ENCODE data around the gene VAV3. TPM values are rescaled to one million over a fixed set of nuclear protein-coding genes. Genes with fewer than 3 reads are reported as not detected.
"Not testable (repeated sequence)": the region's sequence is repeated elsewhere in the genome, so short reads cannot be mapped to it uniquely, and the experiment has no call there.

The VAV3 gene
- 41.1 TPM for total RNA-seq

DNA sequence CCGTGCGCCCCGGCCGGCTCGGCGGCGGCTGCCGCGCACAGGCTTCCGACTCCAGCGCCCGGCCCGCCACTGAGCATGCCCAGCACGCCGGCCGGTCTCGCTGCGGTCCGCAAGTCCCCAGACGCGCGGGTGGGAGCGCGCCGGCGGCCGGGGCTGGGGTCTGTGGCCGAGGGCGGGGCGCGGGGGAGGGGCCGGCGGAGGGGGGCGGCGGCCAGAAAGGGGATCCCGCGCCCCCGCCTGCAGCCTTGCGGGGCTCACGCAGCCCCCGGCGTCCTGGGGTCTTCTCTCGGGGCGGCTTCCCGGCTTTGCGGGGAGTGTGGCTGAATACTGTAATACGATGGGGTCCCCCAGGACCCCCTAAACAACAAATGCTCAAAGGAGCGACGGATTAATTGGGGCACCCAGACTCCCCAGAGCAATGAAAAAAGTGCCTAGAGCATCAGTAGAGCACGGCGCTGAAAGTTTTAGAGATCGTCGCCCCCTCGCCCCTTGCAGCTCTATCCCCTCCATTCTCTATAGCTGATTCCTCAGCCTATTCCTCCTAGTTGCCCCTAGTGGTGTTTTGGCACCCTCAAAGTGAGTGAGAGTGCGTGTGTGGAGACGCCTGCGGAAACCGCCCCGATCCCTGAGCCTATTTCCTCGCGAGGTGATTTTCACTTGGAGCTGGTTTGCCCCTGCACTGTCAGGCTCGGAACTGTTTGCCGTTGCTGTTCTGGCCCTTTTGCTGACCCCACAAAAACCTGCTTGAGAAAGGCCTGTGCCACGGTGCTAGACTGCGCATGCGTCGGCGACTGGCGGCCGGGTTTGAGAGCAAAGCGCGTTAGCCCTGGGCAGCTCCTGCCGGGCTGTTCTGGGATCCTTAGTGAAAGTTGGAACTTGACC, at the start of gene VAV3:
TSS of gene VAV3 (minus strand) at position 71 of the 882 bp plus-strand sequence. CDS start 311 bp downstream, outside the sequence.
- no peaks in the 10 kb centered on the region for H3K27me3 ChIP-seq (ENCODE audit: insufficient read depth, low read length)
- peak within 1 kb of the TSS; percentile 84 for H3K4me3 ChIP-seq (ENCODE audit: low read length)
- peaks cover 24% of the 10 kb centered on the region for H3K4me1 ChIP-seq (ENCODE audit: insufficient read depth, low read length)
- no peaks in the 10 kb centered on the region for H3K9me3 ChIP-seq (ENCODE audit: low read depth, low read length)

DNA sequence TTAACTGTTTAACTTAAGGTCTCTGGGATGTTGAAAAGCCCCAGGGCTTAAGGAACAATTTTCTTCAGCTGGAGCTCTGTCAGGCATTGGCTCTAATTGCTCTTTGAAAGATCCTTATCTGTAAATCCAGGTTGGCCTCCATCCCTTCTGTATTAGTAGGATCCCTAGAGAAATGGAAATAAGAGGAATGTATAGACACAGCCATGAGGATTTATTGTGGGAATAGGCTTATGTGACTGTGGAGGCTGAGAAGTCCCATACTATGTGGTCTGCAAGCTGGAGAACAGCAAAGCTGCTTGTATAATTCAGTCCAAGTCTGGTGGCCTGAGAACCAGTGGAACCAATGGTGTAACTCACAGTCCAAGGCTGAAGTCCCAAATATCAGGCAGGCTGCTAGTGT, 47.6 kb upstream of the VAV3 start:
- Histone ChIP-seq H3K4me1 (ENCODE audit: insufficient read depth, low read length) (peaks cover 4% of the 10 kb centered on the region), H3K27me3 (ENCODE audit: insufficient read depth, low read length) (no peaks in the 10 kb centered on the region), H3K9me3 (ENCODE audit: low read depth, low read length) (no peaks in the 10 kb centered on the region), H3K4me3 (ENCODE audit: low read length) (no peak overlapping the region)

DNA sequence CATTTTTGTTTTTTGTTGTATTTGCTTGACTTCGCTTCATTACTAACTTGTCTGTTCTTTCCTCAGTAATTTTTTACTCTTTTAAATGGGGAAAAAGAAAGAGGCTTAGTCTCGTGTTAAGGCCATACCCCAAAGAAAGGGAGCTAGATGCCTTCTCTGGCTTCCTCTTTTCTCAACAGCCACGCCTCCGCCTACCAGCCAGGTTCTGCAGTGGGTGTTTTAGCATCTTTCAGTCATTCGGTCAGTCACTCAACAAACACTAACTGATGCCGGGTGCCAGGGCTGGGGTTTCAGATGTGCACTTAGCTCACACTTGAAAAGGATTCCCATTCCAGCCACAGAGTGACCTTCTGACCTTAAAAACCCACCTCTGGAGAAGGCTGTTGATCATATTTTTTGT, 46.3 kb upstream of the VAV3 start:
- no peak overlapping the region for H3K4me3 ChIP-seq (ENCODE audit: low read length)
- H3K9me3 ChIP-seq (ENCODE audit: low read depth, low read length) = no peaks in the 10 kb centered on the region

DNA sequence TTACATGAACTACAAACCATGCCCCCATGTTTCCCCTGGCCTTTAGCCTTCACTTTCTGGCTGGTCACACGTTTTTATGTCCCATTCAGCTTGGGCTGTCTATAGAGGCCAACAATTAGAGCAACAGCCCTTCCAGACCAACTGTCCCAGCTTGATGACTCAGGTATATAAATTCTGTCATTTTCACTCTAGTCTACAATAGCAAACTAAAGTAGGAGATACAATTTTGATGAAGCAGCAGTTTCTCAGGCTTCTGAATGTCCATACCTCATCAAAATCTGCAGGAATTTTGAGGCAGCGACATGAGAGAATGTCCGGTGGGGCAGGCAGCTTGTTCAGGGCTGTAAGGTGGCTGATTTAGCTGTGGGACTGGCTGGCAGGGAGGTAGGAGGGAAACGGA, 45.6 kb upstream of the VAV3 start:
- Histone ChIP-seq H3K9me3 (ENCODE audit: low read depth, low read length) (no peaks in the 10 kb centered on the region), H3K4me1 (ENCODE audit: insufficient read depth, low read length) (peaks cover 4% of the 10 kb centered on the region), H3K27me3 (ENCODE audit: insufficient read depth, low read length) (no peaks in the 10 kb centered on the region), H3K4me3 (ENCODE audit: low read length) (no peak overlapping the region)

More for the DNA sequence above, 46.3 kb upstream of the VAV3 start:
- no peaks in the 10 kb centered on the region for H3K27me3 ChIP-seq (ENCODE audit: insufficient read depth, low read length)
- H3K4me1 ChIP-seq (ENCODE audit: insufficient read depth, low read length) = peaks cover 4% of the 10 kb centered on the region

GRCh38 chr1:108009603-108010195, 44.7 kb upstream of the VAV3 start:
- Histone ChIP-seq H3K4me1 (ENCODE audit: insufficient read depth, low read length) (peaks cover 4% of the 10 kb centered on the region), H3K9me3 (ENCODE audit: low read depth, low read length) (no peaks in the 10 kb centered on the region), H3K27me3 (ENCODE audit: insufficient read depth, low read length) (no peaks in the 10 kb centered on the region), H3K4me3 (ENCODE audit: low read length) (no peak overlapping the region)

DNA sequence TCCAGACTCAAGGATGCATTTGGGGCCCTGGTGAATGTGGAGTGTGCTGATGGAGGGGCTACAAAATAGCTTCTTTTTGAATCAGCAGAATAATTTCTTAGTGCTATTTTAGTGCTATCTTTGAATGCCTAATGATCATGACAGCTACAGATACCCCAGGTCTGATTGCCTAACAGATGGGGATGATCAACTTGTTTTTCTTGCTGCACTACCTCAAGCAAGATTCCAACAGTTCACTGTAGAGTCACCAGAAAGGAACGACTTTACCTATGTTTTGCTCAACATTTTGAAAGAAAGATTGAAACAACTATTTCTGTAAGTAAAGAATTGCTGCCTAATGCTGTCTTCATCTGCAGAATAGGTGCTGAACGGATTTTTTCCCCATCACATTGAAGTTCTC, 42.6 kb upstream of the VAV3 start:
- no peaks in the 10 kb centered on the region for H3K27me3 ChIP-seq (ENCODE audit: insufficient read depth, low read length)
- no peaks in the 10 kb centered on the region for H3K9me3 ChIP-seq (ENCODE audit: low read depth, low read length)
- no peak overlapping the region for H3K4me3 ChIP-seq (ENCODE audit: low read length)
- peaks cover 4% of the 10 kb centered on the region for H3K4me1 ChIP-seq (ENCODE audit: insufficient read depth, low read length)

- H3K9me3 ChIP-seq (ENCODE audit: low read depth, low read length) = no peaks in the 10 kb centered on the region
- H3K27me3 ChIP-seq (ENCODE audit: insufficient read depth, low read length) = no peaks in the 10 kb centered on the region
- H3K4me3 ChIP-seq (ENCODE audit: low read length) = no peak overlapping the region
- peaks cover 4% of the 10 kb centered on the region for H3K4me1 ChIP-seq (ENCODE audit: insufficient read depth, low read length)
Observed at GRCh38 chr1:108007070-108007469, 42.1 kb upstream of the VAV3 start.

GRCh38 chr1:108004919-108005318, 39.9 kb upstream of the VAV3 start:
- H3K27me3 ChIP-seq (ENCODE audit: insufficient read depth, low read length); H3K9me3 ChIP-seq (ENCODE audit: low read depth, low read length); H3K4me1 ChIP-seq (ENCODE audit: insufficient read depth, low read length); H3K4me3 ChIP-seq (ENCODE audit: low read length): not testable (repeated sequence)

GRCh38 chr1:108000620-108001111, 35.7 kb upstream of the VAV3 start:
- no peak overlapping the region for H3K4me3 ChIP-seq (ENCODE audit: low read length)
- no peaks in the 10 kb centered on the region for H3K4me1 ChIP-seq (ENCODE audit: insufficient read depth, low read length)
- H3K27me3 ChIP-seq (ENCODE audit: insufficient read depth, low read length) = no peaks in the 10 kb centered on the region
- no peaks in the 10 kb centered on the region for H3K9me3 ChIP-seq (ENCODE audit: low read depth, low read length)

DNA sequence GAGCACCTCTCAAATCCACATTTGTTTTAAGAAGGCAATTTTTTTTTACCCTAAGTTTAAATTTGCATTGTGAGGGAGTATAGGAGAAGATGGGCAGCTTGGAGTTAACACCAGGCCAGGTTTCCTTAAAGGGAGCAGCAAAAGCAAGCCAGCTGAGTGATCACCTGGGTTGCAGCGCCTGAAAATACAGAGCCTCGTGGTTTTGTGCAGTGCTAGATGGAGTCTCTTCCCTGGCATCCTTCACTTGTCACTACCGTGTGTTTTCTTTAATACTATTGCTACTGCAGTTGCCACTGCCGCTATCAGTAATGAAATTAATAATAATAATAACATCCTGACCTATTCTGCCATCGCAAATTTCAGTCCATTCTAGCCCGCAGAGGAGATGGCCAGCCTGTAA, 35.2 kb upstream of the VAV3 start:
- Histone ChIP-seq H3K9me3 (ENCODE audit: low read depth, low read length) (no peaks in the 10 kb centered on the region), H3K4me3 (ENCODE audit: low read length) (no peak overlapping the region), H3K4me1 (ENCODE audit: insufficient read depth, low read length) (no peaks in the 10 kb centered on the region), H3K27me3 (ENCODE audit: insufficient read depth, low read length) (no peaks in the 10 kb centered on the region)

GRCh38 chr1:107997866-107998265, 32.9 kb upstream of the VAV3 start:
- Histone ChIP-seq H3K9me3 (ENCODE audit: low read depth, low read length) (no peaks in the 10 kb centered on the region), H3K4me3 (ENCODE audit: low read length) (no peak overlapping the region), H3K4me1 (ENCODE audit: insufficient read depth, low read length) (no peaks in the 10 kb centered on the region), H3K27me3 (ENCODE audit: insufficient read depth, low read length) (no peaks in the 10 kb centered on the region)

- H3K27me3 ChIP-seq (ENCODE audit: insufficient read depth, low read length) = no peaks in the 10 kb centered on the region
- no peak overlapping the region for H3K4me3 ChIP-seq (ENCODE audit: low read length)
- H3K4me1 ChIP-seq (ENCODE audit: insufficient read depth, low read length) = no peaks in the 10 kb centered on the region
- H3K9me3 ChIP-seq (ENCODE audit: low read depth, low read length) = no peaks in the 10 kb centered on the region
Observed at GRCh38 chr1:107993920-107994319, 28.9 kb upstream of the VAV3 start.

DNA sequence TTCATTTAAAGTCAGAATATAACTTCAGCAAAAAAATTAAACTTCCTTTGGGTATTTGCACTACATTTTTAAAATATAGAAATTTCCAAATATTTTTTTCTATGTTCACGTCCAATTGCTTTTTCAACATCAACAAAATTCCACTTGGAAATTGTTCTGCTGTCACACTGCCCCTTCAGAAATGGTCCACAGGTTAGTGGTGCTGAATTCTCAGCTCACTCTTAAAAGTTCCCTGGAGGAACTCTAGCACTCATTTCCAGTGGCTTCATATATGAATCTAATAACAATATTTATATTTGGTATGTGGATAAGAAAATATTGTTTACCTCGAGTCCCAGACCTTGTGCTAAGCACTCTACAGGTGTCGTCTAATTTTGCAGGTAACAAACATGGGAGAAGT, 27.4 kb upstream of the VAV3 start:
- Histone ChIP-seq H3K4me1 (ENCODE audit: insufficient read depth, low read length) (no peaks in the 10 kb centered on the region), H3K4me3 (ENCODE audit: low read length) (no peak overlapping the region), H3K27me3 (ENCODE audit: insufficient read depth, low read length) (no peaks in the 10 kb centered on the region), H3K9me3 (ENCODE audit: low read depth, low read length) (no peaks in the 10 kb centered on the region)

GRCh38 chr1:107991371-107992066, 26.5 kb upstream of the VAV3 start:
- H3K27me3 ChIP-seq (ENCODE audit: insufficient read depth, low read length) = no peaks in the 10 kb centered on the region
- H3K9me3 ChIP-seq (ENCODE audit: low read depth, low read length) = no peaks in the 10 kb centered on the region
- H3K4me3 ChIP-seq (ENCODE audit: low read length) = no peak overlapping the region
- H3K4me1 ChIP-seq (ENCODE audit: insufficient read depth, low read length) = no peaks in the 10 kb centered on the region

GRCh38 chr1:107990606-107991005, 25.6 kb upstream of the VAV3 start:
- Histone ChIP-seq H3K27me3 (ENCODE audit: insufficient read depth, low read length) (no peaks in the 10 kb centered on the region), H3K4me3 (ENCODE audit: low read length) (no peak overlapping the region), H3K9me3 (ENCODE audit: low read depth, low read length) (no peaks in the 10 kb centered on the region), H3K4me1 (ENCODE audit: insufficient read depth, low read length) (no peaks in the 10 kb centered on the region)

Measured in mononuclear cell (primary cell).